A172 (cell line): ENCODE data around the gene TP63. TPM values are rescaled to one million over a fixed set of nuclear protein-coding genes. Genes with fewer than 3 reads are reported as not detected.
A peak's percentile ranks its signal among the peaks of the same experiment; 100 is the strongest.

ENCODE experiments used
- DNase-seq: peaks from one replicate; pipeline ENCODE4 v3.0.0-alpha.2; 2015; ENCODE audit warnings: low spot score
- total RNA-seq: library from RNA; depleted of rRNA; stranded (reverse); fragments of >200 nt; shearing (Covaris generic); gene quantifications from 2 replicates; pipeline ENCODE4 v1.2.3, GENCODE V29; 2014

TP63 gene
- total RNA-seq, 1 experiment from 2014 or later = 0.09 TPM

DNA sequence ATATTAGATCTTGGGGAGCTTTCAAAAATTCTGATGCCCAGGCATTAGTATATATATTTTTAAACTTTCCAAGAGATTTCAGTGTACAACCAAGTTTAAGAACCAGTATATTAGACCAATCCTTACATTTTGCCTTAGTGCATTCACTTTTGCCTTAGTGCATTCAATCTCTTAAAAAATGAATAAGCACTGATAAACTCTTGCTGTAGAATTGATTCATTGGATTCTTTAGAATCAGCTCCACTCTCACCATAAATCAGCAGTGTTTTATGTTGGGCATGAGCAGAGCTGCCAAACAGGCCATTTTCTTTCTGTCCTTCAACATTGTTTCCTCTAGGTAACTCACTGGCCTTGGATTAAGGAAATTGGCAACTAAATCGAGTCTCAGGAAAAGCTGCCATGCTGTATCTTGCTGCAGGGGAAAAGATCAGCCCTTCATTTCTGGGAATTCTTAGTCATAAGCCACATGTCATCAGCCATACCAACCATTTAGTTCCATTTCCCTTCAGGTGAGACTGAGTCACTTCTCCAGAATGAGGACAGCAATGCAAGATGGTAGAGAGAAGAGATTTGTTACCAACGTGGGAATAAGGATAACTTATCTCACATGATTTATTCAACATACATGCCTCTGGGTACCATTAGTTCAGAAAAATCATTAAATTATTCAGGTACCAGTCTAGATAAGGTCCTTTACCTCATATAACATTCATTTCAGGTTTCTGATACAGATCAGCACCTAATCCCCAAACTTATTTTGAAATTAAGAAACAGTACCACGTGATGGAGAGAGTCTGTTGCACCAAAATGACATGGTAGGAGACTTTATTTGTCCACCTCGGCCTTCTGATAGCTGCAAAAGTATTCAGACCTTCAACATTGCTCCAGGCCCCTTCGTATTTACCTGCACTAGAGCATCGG lies 297.0 kb downstream of the TP63 start:
- DNase-seq = peak; percentile 68

DNA sequence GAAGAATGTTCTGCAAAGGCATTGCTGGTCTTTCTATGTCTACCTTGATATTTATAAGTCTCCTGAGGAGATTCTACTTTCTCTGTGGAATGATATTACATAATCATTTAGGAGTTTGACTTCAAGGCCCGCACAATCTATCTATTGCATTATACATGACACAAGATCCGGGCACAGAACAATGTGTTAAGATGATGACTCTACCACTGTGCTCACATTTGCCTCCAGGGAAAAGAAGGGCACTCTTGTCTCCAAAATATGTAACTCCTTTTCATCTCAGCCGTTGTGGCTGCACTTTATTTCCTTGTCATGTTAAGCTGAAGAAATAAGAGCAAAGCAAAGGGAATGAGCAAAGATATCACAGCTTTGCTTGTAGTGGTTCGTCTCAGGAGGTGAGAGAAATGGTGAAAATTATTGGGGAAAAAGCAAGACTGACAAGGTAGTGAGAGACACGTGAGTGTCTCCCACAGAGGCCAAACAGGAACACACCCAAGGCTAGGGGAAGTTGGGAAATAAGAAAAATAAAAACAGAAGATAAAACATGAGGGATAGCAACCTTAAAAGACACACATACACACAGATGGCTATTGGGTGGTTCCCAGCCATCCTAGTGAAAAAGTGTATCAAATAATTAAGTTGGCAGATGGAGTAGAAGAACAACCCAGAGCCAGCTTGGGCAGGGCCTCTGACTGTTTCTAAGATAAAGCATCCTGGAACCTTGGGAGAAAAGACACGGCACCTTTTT lies 305.2 kb downstream of the TP63 start:
- no peak for DNase-seq

DNA sequence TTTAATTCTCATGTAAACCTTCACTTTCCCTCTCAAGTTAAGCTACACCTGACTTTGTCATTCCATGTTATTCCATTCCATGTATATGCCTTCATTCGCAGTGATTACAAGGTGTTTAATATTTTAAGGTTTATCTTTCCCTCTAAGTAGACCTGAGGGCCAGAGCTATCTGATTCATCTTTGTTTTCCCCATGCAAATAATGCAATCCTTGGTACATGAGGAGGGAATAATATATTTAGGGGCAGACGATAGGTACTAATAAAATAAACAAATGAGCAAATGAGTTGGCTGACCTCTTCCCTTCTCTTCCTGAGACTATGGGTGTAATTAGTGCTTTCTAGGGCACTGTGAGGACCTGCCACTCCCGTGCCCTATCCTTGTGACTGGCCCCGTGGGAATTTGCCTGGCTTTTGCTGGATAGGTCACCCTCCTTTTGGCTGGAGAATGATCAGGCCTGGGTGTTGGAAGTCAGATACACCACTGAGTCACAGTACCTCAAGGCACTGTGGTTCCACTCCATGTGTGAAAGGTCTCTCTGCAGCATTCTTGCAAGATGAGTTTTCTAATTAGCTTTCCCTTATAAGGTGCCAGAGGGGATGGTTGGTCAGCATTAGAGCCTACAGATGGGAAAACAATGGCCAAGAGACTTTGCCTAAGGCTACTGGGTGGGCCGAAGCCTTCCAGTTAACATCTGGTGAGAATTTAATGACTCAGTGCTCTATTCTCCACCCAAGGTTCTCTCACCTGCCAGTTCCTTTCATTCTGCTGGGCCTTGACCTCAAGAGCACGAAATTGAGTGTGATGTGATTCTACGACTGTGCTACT lies 306.3 kb downstream of the TP63 start:
- DNase-seq = peak; percentile 100

DNA sequence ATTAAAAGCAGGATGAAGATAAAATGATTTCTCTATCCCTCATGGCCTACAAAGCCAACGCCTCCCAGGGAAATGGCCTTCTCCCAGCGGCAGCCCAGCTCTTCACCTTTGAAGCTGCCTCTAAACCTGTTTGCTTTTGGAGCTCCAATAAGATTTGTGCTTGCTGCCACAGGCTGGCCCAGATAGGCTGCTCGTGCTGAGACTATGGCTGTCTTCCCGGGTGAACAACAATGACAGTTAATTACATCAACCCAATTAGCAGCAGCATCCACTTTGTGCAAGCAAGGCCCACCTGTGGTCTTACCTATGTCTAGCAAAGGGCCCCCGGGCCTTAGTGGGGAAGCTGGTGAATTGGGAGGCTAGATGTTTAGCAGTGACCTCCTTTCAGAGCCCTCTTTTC lies 309.9 kb downstream of the TP63 start:
- no peak for DNase-seq

DNA sequence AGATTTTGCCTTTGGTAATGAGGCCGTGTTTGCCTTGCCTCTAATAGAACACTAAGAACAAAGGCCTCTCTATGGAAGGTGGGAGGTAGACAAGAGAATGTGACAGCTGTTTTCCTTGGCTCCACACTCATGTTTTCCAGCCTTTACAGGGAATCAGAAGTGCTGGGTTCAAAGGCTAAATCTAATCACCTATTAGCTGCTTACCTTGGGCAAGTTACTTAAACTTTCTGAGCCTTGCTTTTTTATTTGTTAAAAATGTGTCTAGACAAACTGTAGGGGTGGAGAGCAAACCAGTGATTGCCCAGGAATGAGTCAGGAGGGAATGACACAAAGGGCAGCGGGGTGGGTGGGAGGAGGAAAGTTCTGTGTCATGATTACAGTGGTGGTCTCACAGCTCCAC lies 310.5 kb downstream of the TP63 start:
- DNase-seq = peak; percentile 68

DNA sequence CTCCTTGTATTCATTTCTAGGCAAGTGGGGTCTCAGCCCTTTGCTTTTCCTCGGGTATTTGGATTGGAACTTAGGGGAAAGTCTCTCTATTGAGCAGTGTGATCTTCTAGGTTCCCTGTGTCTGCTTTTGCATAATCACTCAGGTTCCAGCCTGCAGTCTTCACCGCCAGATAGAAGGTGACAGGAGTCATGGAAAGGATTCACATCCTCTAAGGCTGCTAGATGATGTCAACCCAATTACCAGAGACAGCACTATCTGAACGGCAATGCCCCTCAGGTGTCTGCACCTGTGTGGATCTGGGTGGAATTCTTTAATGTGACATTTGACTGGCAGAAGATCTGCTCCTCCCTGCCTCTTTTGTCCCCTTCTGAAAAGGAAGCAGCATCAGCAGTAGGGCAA lies 311.8 kb downstream of the TP63 start:
- DNase-seq = no peak

DNA sequence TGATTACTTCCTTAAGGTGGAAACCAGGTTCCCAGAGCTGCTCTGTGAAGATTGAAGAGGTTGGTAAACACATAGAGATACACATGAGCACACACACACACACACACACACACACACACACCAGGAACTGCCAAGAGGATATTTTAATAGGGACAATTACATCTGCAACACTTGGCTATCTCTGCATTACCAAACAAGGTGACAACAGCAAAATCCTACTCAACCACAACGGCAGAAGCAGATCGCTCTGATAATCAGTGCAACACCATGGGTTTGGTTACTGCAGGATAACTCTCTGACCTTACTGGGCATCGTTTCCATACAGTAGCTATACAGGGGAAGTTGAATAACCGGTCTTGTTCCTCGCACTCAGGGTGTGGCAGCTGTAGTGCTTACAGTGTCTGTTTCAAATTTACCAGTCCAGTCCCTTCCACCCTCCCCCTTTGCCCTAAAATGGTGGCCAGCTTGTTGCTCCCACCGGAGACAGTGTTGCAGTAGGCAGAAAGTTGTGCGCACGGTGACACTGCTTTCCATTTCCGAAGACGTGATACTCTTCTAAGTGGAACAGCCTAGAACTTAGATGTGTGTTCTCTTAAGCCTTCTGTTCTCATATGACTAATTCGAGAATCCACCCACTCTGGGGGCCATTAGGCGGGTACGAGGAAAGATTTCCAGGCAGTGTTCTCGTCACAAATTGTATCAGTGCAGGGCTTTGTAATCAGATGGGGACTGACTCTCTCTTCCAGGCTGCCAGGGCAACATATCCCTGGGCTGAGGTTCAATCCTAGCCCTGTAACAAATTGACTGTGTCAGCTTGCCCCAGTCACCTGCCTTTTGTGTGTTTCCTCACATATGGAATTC lies 313.3 kb downstream of the TP63 start:
- DNase-seq = no peak

DNA sequence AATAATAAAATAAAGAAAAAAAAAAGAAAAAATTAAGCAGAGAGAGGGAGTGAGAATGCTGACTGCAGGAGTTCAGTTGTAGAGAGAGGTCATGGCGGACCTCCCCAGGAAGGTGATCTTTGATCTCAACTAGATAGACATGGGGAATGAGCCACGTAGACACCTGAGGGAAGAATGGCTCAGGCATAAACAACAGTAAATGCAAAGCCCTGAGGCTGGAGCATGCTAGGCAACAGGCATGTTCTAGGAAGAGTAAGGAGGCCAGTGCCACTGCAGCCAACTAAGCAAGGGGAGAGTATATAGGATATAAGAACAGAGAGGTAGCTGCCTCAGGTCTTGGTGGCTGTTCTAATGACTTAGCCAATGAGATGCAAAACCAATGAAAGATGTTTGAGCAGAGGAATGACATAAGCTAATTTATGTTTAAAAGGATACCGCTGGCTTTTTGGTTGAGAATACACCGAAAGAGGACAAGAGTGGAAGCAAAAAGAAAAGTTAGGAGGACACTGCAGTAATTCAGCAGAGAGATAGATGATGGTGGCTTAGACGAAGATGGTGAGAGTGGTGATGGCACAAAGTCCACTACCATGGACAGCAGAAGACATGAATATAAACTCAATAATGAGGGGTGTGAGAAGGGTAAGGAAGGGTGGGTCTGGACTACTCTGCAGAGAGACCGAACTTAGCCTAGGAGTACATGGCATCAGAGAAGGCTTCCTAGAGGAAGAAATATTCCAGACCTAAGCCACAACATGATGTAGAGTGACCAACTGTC lies 314.9 kb downstream of the TP63 start:
- DNase-seq = no peak
